ENCODE measurements around the gene PSD4.

DNA sequence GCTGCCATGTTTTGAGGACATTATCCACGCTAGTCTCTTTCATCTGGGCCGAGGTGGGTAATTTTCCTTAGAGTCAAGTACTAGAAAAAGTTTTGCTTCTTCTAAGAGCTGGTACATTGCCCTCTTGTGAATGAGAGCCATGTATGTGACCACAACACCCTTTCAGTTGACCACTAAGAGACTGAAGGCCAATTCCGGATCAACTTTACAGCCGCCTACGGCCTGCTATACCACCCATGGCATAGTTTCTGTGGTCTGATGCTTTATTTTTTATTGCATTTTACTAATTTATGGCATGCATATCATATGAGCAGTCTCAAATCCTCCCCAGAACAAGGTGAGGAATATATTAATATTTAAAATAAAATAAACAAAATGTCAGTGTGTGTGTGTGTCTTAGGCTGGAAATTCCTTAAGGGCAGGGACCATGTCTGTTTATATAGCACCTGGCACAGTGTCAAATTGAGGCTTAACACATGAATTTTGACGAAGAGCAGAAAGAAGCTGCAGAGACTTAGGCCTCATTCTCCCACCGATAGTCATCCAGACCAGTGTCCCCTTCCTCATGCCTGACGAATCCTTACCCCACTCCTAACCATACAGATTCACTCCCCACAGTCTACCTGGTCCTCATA is 35.4 kb downstream of the PSD4 start:
- TF ChIP-seq CTCF (conservative IDR thresholded peaks at IDR 0.05; ENCODE audit: low read depth, low read length) (no peak), EZH2phosphoT487 (IDR thresholded peaks at IDR 0.05; ENCODE audit: borderline replicate concordance, low read length) (no peak), EZH2 (IDR thresholded peaks at IDR 0.05; ENCODE audit: low read length, unreplicated experiment) (no peak)

All from PC-3 (cell line).